ENCODE data around the gene KLHL29.

GRCh38 chr2:23349508-23349907, 35.5 kb upstream of the KLHL29 start:
- TF ChIP-seq CTCF (IDR thresholded peaks at IDR 0.05; ENCODE audit: insufficient read depth, low read depth, low read length) (no peak), EZH2 (IDR thresholded peaks at IDR 0.05; ENCODE audit: insufficient read depth, low read length) (no peak)
